AG09319 (cell line): Measurements from ENCODE around the gene FHIP1B.

Experiments used
- DNase-seq: peaks from one replicate; pipeline ENCODE4 v3.0.0-alpha.2; 2010; ENCODE audit warnings: low read depth; ENCODE audit errors: extremely low read depth
- CTCF ChIP-seq: IDR thresholded peaks from 2 replicates; pipeline ENCODE4 v1.5.1; 2011; ENCODE audit warnings: low read depth, mild to moderate bottlenecking, inconsistent platforms, low read length, moderate library complexity

FHIP1B gene

GRCh38 chr11:6228520-6228919, 5.9 kb downstream of the FHIP1B start:
- no peak for TF ChIP-seq CTCF
- no peak for DNase-seq

- TF ChIP-seq CTCF: no peak
- no peak for DNase-seq
Observed at GRCh38 chr11:6225896-6226295, 8.5 kb downstream of the FHIP1B start.

GRCh38 chr11:6225024-6225423, 9.4 kb downstream of the FHIP1B start:
- no peak for TF ChIP-seq CTCF
- DNase-seq: no peak

- no peak for DNase-seq
- no peak for TF ChIP-seq CTCF
Observed at GRCh38 chr11:6224421-6224820, 10.0 kb downstream of the FHIP1B start.

GRCh38 chr11:6223854-6224253, 10.6 kb downstream of the FHIP1B start:
- TF ChIP-seq CTCF: no peak
- DNase-seq: no peak

- TF ChIP-seq CTCF: no peak
- peak; percentile 74 for DNase-seq
Observed at GRCh38 chr11:6219359-6219758, 15.1 kb downstream of the FHIP1B start.

- TF ChIP-seq CTCF: no peak
- DNase-seq: no peak
Observed at GRCh38 chr11:6217722-6218121, 16.7 kb downstream of the FHIP1B start.
